ENCODE measurements around the gene PLA2G12B. TPM values are rescaled to one million over a fixed set of nuclear protein-coding genes. Genes with fewer than 3 reads are reported as not detected.

PLA2G12B gene
- 0.22 TPM for polyA plus RNA-seq (2013, experiment 1 of 2)
- 0.24 TPM for polyA plus RNA-seq (2013, experiment 2 of 2)

DNA sequence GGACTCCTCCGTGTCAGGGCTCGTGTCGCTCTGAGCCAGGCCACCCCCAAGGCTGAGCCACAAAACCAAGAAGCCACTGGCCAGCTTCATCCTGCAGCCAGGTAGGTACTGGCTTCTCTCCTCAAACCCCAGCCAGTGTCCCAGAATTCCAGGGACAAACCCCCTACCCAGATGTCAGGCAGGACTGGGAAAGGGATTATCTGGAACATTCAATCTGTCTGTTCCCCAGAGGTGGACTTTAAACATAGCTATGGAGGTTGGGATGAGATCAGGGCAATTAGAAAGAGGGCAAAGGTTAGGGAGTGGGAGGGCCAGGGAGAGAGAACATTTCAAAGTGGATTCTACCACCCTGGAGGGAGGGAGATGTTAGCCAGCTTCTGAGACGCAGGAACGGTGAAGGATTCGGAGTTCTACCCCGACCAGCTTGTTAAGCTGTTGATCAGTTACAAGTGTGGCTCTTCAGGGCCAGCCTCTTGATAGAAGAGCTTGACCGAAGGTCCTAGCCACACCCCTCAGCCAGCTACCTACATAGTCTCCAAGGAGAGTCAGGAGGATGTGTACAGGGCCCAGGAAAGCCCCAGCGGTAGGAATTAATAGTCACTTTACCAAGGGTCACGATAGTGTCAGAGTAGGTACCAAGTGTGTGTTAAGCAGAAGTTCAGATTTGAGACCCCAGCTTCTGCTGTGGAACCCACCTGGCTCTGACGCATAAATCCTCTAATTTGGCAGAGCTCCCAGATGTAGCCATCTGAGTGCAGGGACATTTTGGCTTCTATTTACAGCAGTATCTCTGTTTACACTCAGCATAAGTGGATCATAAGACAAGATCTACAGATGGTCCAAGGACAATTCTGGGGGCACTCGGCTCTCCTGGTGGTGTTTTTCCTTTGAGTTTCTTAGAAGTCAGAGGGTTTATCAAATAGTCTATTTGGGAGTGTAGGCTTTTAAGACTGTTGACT is at the start of gene PLA2G12B:
TSS of gene PLA2G12B (minus strand) at position 211 of the 959 bp plus-strand sequence. CDS start at position 90, 121 bp downstream.
- Histone ChIP-seq H3K36me3 (replicated peaks in 1 of 2; ENCODE audit: control insufficient read depth in 2 of 2, insufficient read depth in 2 of 2, low read length in 2 of 2) (no peaks in the 10 kb centered on the region), H3K79me1 (ENCODE audit: low read depth, low read length) (no peaks in the 10 kb centered on the region), H4K91ac (ENCODE audit: low read depth, low read length, poor library complexity) (peak within 1 kb of the TSS; percentile 11), H4K8ac (ENCODE audit: low read depth, low read length) (no peak within 1 kb of the TSS), H3K4me2 (ENCODE audit: insufficient read depth, low read length, poor library complexity, severe bottlenecking) (peak within 1 kb of the TSS; percentile 2), H2BK120ac (ENCODE audit: low read depth, low read length) (no peak within 1 kb of the TSS), H2AFZ (ENCODE audit: low read length) (peak within 1 kb of the TSS; percentile 83), H3K4ac (ENCODE audit: low read length) (no peak within 1 kb of the TSS), H2BK15ac (ENCODE audit: low read length) (no peak within 1 kb of the TSS), H3K27ac (replicated peaks; ENCODE audit: low read length) (peak within 1 kb of the TSS; percentile 33), H2BK5ac (ENCODE audit: low read length) (no peak within 1 kb of the TSS), H3K4me1 (ENCODE audit: control insufficient read depth in 2 of 2, insufficient read depth in 1 of 2, low read depth in 1 of 2, low read length in 2 of 2) (peaks cover 13 to 17% of the 10 kb centered on the region in 2 donors), H3K9ac (ENCODE audit: low read depth, low read length, poor library complexity) (no peak within 1 kb of the TSS), H3K18ac (ENCODE audit: low read length) (peak within 1 kb of the TSS; percentile 64), H2BK12ac (ENCODE audit: low read length) (no peak within 1 kb of the TSS), H3K14ac (ENCODE audit: low read length) (peak within 1 kb of the TSS; percentile 11), H3K23ac (ENCODE audit: low read depth, low read length, poor library complexity) (no peak within 1 kb of the TSS), H3K27me3 (ENCODE audit: control insufficient read depth in 3 of 3, insufficient read depth in 3 of 3, low read depth in 1 of 3, low read length in 3 of 3) (peaks cover 0 to 17% (median 0%) of the 10 kb centered on the region in 3 experiments), H2AK5ac (ENCODE audit: low read depth, low read length) (no peak within 1 kb of the TSS), H3K9me3 (replicated peaks in 1 of 2; ENCODE audit: control insufficient read depth in 2 of 2, insufficient read depth in 1 of 2, low read depth in 1 of 2, low read length in 2 of 2) (no peaks in the 10 kb centered on the region), H3K4me3 (ENCODE audit: low read length in 2 of 2) (no peak within 1 kb of the TSS)
- no CpG with 5 or more reads among the region's 12 CpGs for WGBS, 2 donors (ENCODE audit: extremely low coverage in 2 of 2, insufficient read length in 2 of 2, insufficient replicate concordance in 1 of 2)
- peak; percentile 42 for DNase-seq (ENCODE audit: low spot score)

DNA sequence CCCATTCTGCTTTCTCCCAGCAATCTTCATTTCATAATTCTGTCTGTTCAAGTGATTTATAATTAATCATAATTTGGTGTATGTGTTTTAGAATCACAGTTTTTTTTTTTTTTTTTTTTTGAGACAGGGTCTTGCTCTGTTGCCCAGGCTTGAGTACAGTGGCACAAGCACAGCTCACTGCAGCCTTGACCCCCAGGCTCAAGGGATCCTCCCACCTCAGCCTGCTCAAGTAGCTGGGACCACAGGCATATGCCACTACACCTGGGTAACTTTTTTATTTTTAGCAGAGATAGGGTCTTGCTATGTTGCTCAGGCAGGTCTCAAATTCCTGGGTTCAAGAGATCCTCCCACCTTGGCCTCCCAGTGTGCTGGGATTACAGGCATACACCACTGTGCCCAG is 49.2 kb upstream of the PLA2G12B start:
- H2BK120ac ChIP-seq (ENCODE audit: low read depth, low read length), result no peak overlapping the region
- no peak overlapping the region for H3K4me3 ChIP-seq (ENCODE audit: low read length in 2 of 2)
- no peak overlapping the region for H3K14ac ChIP-seq (ENCODE audit: low read length)
- no peak for DNase-seq (ENCODE audit: low spot score)
- H3K9ac ChIP-seq (ENCODE audit: low read depth, low read length, poor library complexity), result no peak overlapping the region
- H2BK5ac ChIP-seq (ENCODE audit: low read length), result no peak overlapping the region
- no peaks in the 10 kb centered on the region for H3K79me1 ChIP-seq (ENCODE audit: low read depth, low read length)
- no peak overlapping the region for H3K4ac ChIP-seq (ENCODE audit: low read length)
- H3K36me3 ChIP-seq (replicated peaks in 1 of 2; ENCODE audit: control insufficient read depth in 2 of 2, insufficient read depth in 2 of 2, low read length in 2 of 2), result peaks cover 0 to 58% of the 10 kb centered on the region in 2 donors
- H3K4me1 ChIP-seq (ENCODE audit: control insufficient read depth in 2 of 2, insufficient read depth in 1 of 2, low read depth in 1 of 2, low read length in 2 of 2), result no peaks in the 10 kb centered on the region
- no peak overlapping the region for H3K27ac ChIP-seq (replicated peaks; ENCODE audit: low read length)
- no peak overlapping the region for H4K91ac ChIP-seq (ENCODE audit: low read depth, low read length, poor library complexity)
- no peak overlapping the region for H3K4me2 ChIP-seq (ENCODE audit: insufficient read depth, low read length, poor library complexity, severe bottlenecking)
- H4K8ac ChIP-seq (ENCODE audit: low read depth, low read length), result no peak overlapping the region
- no peak overlapping the region for H2BK15ac ChIP-seq (ENCODE audit: low read length)
- no peak overlapping the region for H2AK5ac ChIP-seq (ENCODE audit: low read depth, low read length)
- no peaks in the 10 kb centered on the region for H3K9me3 ChIP-seq (replicated peaks in 1 of 2; ENCODE audit: control insufficient read depth in 2 of 2, insufficient read depth in 1 of 2, low read depth in 1 of 2, low read length in 2 of 2)
- H2AFZ ChIP-seq (ENCODE audit: low read length), result no peak overlapping the region
- no peak overlapping the region for H3K23ac ChIP-seq (ENCODE audit: low read depth, low read length, poor library complexity)
- H2BK12ac ChIP-seq (ENCODE audit: low read length), result no peak overlapping the region
- no peaks in the 10 kb centered on the region for H3K27me3 ChIP-seq (ENCODE audit: control insufficient read depth in 3 of 3, insufficient read depth in 3 of 3, low read depth in 1 of 3, low read length in 3 of 3)
- no peak overlapping the region for H3K18ac ChIP-seq (ENCODE audit: low read length)

- Histone ChIP-seq H3K36me3 (replicated peaks in 1 of 2; ENCODE audit: control insufficient read depth in 2 of 2, insufficient read depth in 2 of 2, low read length in 2 of 2) (peaks cover 0 to 32% of the 10 kb centered on the region in 2 donors), H3K27me3 (ENCODE audit: control insufficient read depth in 3 of 3, insufficient read depth in 3 of 3, low read depth in 1 of 3, low read length in 3 of 3) (no peaks in the 10 kb centered on the region), H2BK12ac (ENCODE audit: low read length) (no peak overlapping the region), H3K14ac (ENCODE audit: low read length) (no peak overlapping the region), H2AK5ac (ENCODE audit: low read depth, low read length) (no peak overlapping the region), H3K18ac (ENCODE audit: low read length) (no peak overlapping the region), H3K4ac (ENCODE audit: low read length) (no peak overlapping the region), H3K79me1 (ENCODE audit: low read depth, low read length) (no peaks in the 10 kb centered on the region), H2AFZ (ENCODE audit: low read length) (no peak overlapping the region), H4K91ac (ENCODE audit: low read depth, low read length, poor library complexity) (no peak overlapping the region), H2BK120ac (ENCODE audit: low read depth, low read length) (no peak overlapping the region), H2BK5ac (ENCODE audit: low read length) (no peak overlapping the region), H4K8ac (ENCODE audit: low read depth, low read length) (no peak overlapping the region), H2BK15ac (ENCODE audit: low read length) (no peak overlapping the region), H3K9ac (ENCODE audit: low read depth, low read length, poor library complexity) (no peak overlapping the region), H3K9me3 (replicated peaks in 1 of 2; ENCODE audit: control insufficient read depth in 2 of 2, insufficient read depth in 1 of 2, low read depth in 1 of 2, low read length in 2 of 2) (peaks cover 0 to 4% of the 10 kb centered on the region in 2 donors), H3K4me1 (ENCODE audit: control insufficient read depth in 2 of 2, insufficient read depth in 1 of 2, low read depth in 1 of 2, low read length in 2 of 2) (no peaks in the 10 kb centered on the region), H3K27ac (replicated peaks; ENCODE audit: low read length) (no peak overlapping the region), H3K4me3 (ENCODE audit: low read length in 2 of 2) (no peak overlapping the region), H3K23ac (ENCODE audit: low read depth, low read length, poor library complexity) (no peak overlapping the region), H3K4me2 (ENCODE audit: insufficient read depth, low read length, poor library complexity, severe bottlenecking) (no peak overlapping the region)
- WGBS, 2 donors (ENCODE audit: extremely low coverage in 2 of 2, insufficient read length in 2 of 2, insufficient replicate concordance in 1 of 2), result no CpG with 5 or more reads among the region's 3 CpGs
- no peak for DNase-seq (ENCODE audit: low spot score)
Measured at GRCh38 chr10:73000973-73001372, 46.4 kb upstream of the PLA2G12B start.

DNA sequence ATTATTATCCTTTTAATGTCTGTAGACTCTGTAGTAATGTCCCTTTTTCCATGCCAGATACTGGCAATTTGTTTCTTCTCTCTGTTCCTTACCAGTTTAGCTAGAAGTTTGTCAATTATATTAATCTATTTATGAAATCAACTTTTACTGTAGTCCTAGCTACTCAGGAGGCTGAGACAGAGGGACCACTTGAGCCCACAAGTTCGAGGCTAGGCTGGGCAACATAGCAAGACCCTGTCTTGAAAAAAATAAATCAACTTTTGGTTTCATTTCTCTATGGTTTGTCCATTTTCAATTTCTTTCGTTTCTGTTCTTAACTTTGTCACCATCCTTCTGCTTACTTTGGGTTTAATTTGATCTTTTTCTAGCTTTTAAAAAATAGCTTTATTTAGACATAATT is 42.5 kb upstream of the PLA2G12B start:
- Histone ChIP-seq H3K23ac (ENCODE audit: low read depth, low read length, poor library complexity) (no peak overlapping the region), H3K4me3 (ENCODE audit: low read length in 2 of 2) (no peak overlapping the region), H3K27me3 (ENCODE audit: control insufficient read depth in 3 of 3, insufficient read depth in 3 of 3, low read depth in 1 of 3, low read length in 3 of 3) (no peaks in the 10 kb centered on the region), H2BK12ac (ENCODE audit: low read length) (no peak overlapping the region), H3K4ac (ENCODE audit: low read length) (no peak overlapping the region), H2BK120ac (ENCODE audit: low read depth, low read length) (no peak overlapping the region), H3K27ac (replicated peaks; ENCODE audit: low read length) (no peak overlapping the region), H2AK5ac (ENCODE audit: low read depth, low read length) (no peak overlapping the region), H4K8ac (ENCODE audit: low read depth, low read length) (no peak overlapping the region), H4K91ac (ENCODE audit: low read depth, low read length, poor library complexity) (no peak overlapping the region), H2BK15ac (ENCODE audit: low read length) (no peak overlapping the region), H2AFZ (ENCODE audit: low read length) (no peak overlapping the region), H3K36me3 (replicated peaks in 1 of 2; ENCODE audit: control insufficient read depth in 2 of 2, insufficient read depth in 2 of 2, low read length in 2 of 2) (peaks cover 0 to 3% of the 10 kb centered on the region in 2 donors), H3K9me3 (replicated peaks in 1 of 2; ENCODE audit: control insufficient read depth in 2 of 2, insufficient read depth in 1 of 2, low read depth in 1 of 2, low read length in 2 of 2) (peaks cover 0 to 4% of the 10 kb centered on the region in 2 donors), H3K79me1 (ENCODE audit: low read depth, low read length) (no peaks in the 10 kb centered on the region), H3K18ac (ENCODE audit: low read length) (no peak overlapping the region), H3K4me2 (ENCODE audit: insufficient read depth, low read length, poor library complexity, severe bottlenecking) (no peak overlapping the region), H3K4me1 (ENCODE audit: control insufficient read depth in 2 of 2, insufficient read depth in 1 of 2, low read depth in 1 of 2, low read length in 2 of 2) (no peaks in the 10 kb centered on the region), H3K9ac (ENCODE audit: low read depth, low read length, poor library complexity) (no peak overlapping the region), H3K14ac (ENCODE audit: low read length) (no peak overlapping the region), H2BK5ac (ENCODE audit: low read length) (no peak overlapping the region)
- DNase-seq (ENCODE audit: low spot score), result no peak
- no CpG with 5 or more reads among the region's 2 CpGs for WGBS, 2 donors (ENCODE audit: extremely low coverage in 2 of 2, insufficient read length in 2 of 2, insufficient replicate concordance in 1 of 2)

Measured in neuronal stem cell (in vitro differentiated cells).